ENCODE results near the gene MRTO4.

- no peak for TF ChIP-seq CTCF (IDR thresholded peaks at IDR 0.05; ENCODE audit: poor library complexity)
- TF ChIP-seq EZH2 (IDR thresholded peaks at IDR 0.05; ENCODE audit: borderline replicate concordance), result no peak
- TF ChIP-seq EZH2phosphoT487 (IDR thresholded peaks at IDR 0.05; ENCODE audit: low read depth, severe bottlenecking, unreplicated experiment), result no peak
Observed at GRCh38 chr1:19254416-19254815, 2.8 kb downstream of the MRTO4 start.
